T-helper 17 cell (primary cell): ENCODE data around the gene DOCK4. TPM values are rescaled to one million over a fixed set of nuclear protein-coding genes. Genes with fewer than 3 reads are reported as not detected.

Experiments
- ATAC-seq: fragments of 150-1000 bp; cut with Tn5 transposase; 2 replicates; pipeline ENCODE4 v1.10.0; 2021; ENCODE audit warnings: mild to moderate bottlenecking, moderate library complexity
- DNase-seq, 3 donors: peaks; one replicate each; pipeline versions ENCODE4 v3.0.0 to v3.0.0-alpha.2; 2020 to 2021
- H3K9me3 ChIP-seq: one replicate; pipeline ENCODE4 v1.7.0; 2013; ENCODE audit warnings: low read length, mild to moderate bottlenecking; ENCODE audit not compliant: control insufficient read depth, poor library complexity, severe bottlenecking
- H3K27ac Mint-ChIP-seq: one replicate; pipeline ENCODE4 v1.8.0; 2022; ENCODE audit warnings: mild to moderate bottlenecking, moderate library complexity, mixed read lengths
- H3K27me3 Mint-ChIP-seq: one replicate; pipeline ENCODE4 v1.8.0; 2022; ENCODE audit warnings: mixed read lengths
- H3K36me3 Mint-ChIP-seq: one replicate; pipeline ENCODE4 v1.8.0; 2022; ENCODE audit warnings: low read depth, mixed read lengths
- H3K4me1 Mint-ChIP-seq: one replicate; pipeline ENCODE4 v1.8.0; 2022; ENCODE audit warnings: mild to moderate bottlenecking, mixed read lengths
- H3K4me3 Mint-ChIP-seq: one replicate; pipeline ENCODE4 v1.8.0; 2022; ENCODE audit warnings: mild to moderate bottlenecking, moderate library complexity, mixed read lengths
- total RNA-seq, 4 donors: library from RNA in 2 of 4; stranded (reverse) in 2 of 4; gene quantifications; one replicate each; pipeline ENCODE4 v1.2.3 and lab custom pipeline; 2022 to 2026

The DOCK4 gene
- total RNA-seq, 2 donors from 2014 or later: 0.18 to 0.57 TPM

DNA sequence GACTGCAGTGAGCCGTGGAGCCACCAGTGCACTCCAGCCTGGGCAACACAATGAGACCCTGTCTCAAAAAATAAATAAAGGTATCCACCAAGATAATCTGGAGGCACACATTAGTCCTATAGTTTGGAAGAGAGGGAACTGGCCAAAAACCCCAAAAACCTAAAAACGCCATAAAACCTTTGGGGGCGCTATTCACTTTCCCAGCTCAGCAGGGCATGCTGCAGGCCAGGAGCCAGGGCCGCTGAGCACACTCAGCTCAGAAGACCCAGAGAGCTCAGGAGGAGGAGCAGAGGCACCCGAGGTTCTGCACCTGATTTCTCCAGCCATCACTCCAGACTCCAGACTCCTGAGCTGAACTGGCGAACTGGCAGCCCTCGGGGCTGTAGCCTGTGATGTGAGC, 476.7 kb downstream of the DOCK4 start:
- DNase-seq: no peak
- no peak overlapping the region for H3K27ac Mint-ChIP-seq

DNA sequence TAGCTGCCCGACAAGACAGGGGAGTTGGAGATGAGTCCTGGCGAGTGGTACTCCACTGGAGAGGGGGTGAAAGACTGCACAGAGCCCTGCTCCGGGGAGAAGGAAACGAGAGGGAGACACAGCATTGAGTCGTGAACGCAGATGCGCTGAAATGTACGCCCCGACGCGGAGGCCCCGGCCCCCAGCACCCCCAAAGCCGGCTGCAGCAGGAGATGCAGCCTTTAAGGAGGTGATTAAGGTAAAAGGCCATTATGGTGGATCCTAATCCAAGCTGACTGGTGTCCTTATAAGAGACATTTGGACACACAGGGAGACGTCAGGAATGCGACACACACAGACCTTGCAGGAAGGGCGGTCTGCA, 477.6 kb downstream of the DOCK4 start:
- Mint-ChIP-seq H3K27me3 (peaks cover 28% of the 10 kb centered on the region), H3K4me3 (no peak overlapping the region), H3K4me1 (no peaks in the 10 kb centered on the region), H3K27ac (no peak overlapping the region), H3K36me3 (no peaks in the 10 kb centered on the region)
- ATAC-seq: no peak
- no peaks in the 10 kb centered on the region for H3K9me3 ChIP-seq
- no peak for DNase-seq

More for the DNA sequence above, 476.7 kb downstream of the DOCK4 start:
- Mint-ChIP-seq H3K27me3 (peaks cover 24% of the 10 kb centered on the region), H3K36me3 (no peaks in the 10 kb centered on the region), H3K4me3 (no peak overlapping the region), H3K4me1 (no peaks in the 10 kb centered on the region)
- ATAC-seq: no peak
- no peaks in the 10 kb centered on the region for H3K9me3 ChIP-seq

DNA sequence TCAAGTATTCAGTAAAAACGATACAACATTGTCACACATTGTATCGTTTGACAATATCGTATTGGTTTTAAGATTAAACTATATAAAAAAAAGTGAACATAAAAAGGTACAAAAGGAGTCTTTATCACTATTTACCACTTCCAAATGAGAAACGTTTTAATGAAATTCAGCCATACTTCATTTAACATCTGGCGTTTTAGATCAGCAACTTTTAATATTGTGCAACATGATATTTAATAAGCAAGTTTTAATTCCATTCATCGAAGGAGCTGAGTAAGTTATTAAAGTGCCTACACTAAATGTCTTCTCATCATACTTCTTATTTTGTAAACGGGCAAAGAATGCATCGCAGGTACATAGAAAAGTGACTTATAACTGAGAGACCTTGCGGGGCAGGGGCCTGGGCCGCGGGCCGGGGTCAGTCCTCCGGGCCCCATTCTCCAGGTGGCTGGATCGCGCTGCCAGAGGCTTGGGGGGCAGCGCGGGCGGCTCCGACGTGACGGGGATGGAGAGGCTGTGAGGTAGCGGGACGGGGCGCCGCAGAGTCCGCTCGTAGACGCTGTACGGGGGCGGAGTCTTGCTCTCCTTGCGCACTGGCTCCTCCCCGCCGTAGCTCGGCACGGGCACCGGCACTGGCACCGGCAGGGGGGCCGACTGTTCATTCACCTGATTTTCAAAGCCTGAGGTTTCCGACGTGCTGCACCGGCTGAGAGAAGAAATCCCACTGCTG, 478.1 kb downstream of the DOCK4 start:
- Mint-ChIP-seq H3K27me3 (peaks cover 26% of the 10 kb centered on the region), H3K4me1 (no peaks in the 10 kb centered on the region), H3K36me3 (no peaks in the 10 kb centered on the region), H3K4me3 (no peak overlapping the region), H3K27ac (no peak overlapping the region)
- no peak for DNase-seq
- ATAC-seq: no peak
- no peaks in the 10 kb centered on the region for H3K9me3 ChIP-seq

DNA sequence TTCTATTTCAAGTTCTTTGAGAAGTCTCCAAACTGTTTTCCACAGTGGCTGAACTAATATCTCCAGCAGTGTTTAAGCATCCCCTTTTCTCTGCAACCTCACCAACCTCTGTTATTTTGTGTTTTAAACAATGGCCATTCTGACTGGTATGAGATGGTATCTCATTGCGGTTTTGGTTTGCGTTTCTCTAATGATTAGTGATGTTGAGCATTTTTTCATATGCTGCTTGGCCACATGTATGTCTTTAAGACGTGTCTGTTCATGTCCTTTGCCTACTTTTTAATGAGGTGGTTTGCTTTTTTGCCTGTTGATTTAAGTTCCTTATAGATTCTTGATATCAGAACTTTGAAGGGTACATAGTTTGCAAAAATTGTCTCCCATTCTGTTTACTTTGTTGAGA, 487.3 kb downstream of the DOCK4 start:
- Mint-ChIP-seq H3K36me3 (peaks cover 2% of the 10 kb centered on the region), H3K27me3 (peaks cover 7% of the 10 kb centered on the region), H3K4me3 (no peak overlapping the region), H3K4me1 (no peaks in the 10 kb centered on the region), H3K27ac (no peak overlapping the region)
- ATAC-seq: no peak
- no peaks in the 10 kb centered on the region for H3K9me3 ChIP-seq
- no peak for DNase-seq

DNA sequence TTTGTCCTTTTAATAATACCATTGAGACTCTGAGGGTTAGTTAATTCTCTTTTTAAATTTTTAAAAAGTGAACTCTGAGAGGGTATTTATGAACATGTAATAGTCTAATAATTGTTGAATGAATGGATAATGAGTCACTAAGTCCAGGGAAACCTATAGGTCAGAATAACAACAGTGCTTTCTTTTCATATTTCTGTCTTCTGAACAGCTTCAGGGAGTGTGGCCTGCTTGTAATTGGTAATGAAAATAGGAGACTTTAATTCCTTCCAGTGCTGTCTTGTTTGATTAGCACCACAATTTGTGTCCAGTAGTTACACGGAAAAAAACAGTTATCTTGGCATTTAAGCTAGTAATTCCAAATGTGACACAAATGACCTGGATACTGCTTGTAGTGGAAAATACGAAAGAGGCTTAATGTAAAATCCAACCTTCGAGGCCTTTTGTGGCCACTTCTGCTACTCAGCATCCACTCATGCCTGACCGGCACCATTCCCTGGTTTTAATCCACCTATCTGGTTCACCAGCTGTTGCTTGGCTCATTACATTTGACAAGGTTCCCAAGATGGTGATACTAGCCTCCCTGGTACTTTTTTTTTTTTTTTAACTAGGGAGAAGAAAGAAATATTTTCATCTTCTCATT, 494.7 kb downstream of the DOCK4 start:
- H3K4me3 Mint-ChIP-seq: no peak overlapping the region
- H3K4me1 Mint-ChIP-seq: no peaks in the 10 kb centered on the region
- no peak for ATAC-seq
- H3K36me3 Mint-ChIP-seq: no peaks in the 10 kb centered on the region
- H3K27me3 Mint-ChIP-seq: peaks cover 15% of the 10 kb centered on the region
- H3K27ac Mint-ChIP-seq: no peak overlapping the region
- DNase-seq: no peak
- H3K9me3 ChIP-seq: no peaks in the 10 kb centered on the region

DNA sequence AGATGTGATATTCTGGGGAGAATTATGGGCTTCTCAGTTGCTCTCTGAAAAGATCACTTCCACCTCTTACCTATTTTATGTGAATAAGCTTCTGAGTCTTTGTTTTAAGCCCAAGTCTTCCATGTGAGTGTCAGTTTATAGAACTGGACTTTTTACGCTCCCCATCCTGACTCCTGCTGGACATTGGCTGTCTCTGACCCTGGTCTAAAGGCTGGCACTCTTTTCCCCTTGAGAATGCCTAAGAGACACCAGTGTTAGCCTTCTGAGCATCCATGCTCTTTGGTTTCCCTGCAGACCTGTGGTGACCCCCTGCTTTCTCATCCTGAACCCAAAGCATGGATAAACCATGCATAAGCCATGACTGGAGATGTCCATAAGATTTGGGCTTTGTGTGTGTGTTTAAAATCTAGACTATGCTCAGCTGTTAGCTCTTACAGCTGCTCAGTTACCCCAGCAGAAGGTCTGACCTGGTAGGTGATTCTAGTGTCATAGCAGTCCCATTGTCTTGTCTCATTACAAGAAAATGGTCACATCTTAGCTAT, 495.3 kb downstream of the DOCK4 start:
- no peaks in the 10 kb centered on the region for H3K36me3 Mint-ChIP-seq
- H3K4me1 Mint-ChIP-seq: no peaks in the 10 kb centered on the region
- ATAC-seq (no peak), DNase-seq (no peak)
- no peaks in the 10 kb centered on the region for H3K9me3 ChIP-seq
- H3K27ac Mint-ChIP-seq: no peak overlapping the region
- no peak overlapping the region for H3K4me3 Mint-ChIP-seq
- peaks cover 17% of the 10 kb centered on the region for H3K27me3 Mint-ChIP-seq

DNA sequence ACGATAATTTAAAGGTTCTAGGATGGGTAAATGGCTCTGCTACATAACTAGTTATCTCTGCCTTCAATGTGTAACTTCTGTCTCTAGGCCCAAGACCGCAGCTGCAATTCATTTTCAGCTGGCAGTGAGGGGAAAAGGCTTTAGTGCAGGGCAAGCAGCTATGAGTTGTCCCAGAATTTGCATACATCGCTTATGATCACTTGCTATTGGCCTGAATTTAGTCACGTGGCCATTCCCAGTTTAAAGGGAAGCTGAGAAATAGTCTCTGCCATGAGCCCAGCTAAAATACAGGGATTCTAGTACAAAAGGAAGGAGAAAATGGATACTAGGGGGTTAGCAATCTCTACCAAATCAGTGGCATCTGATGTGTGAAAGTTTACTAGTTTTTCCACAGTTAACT, 498.1 kb downstream of the DOCK4 start:
- ATAC-seq: no peak
- no peak overlapping the region for H3K4me3 Mint-ChIP-seq
- H3K27me3 Mint-ChIP-seq: peaks cover 13% of the 10 kb centered on the region
- no peaks in the 10 kb centered on the region for H3K4me1 Mint-ChIP-seq
- H3K9me3 ChIP-seq: no peaks in the 10 kb centered on the region
- no peak overlapping the region for H3K27ac Mint-ChIP-seq
- no peaks in the 10 kb centered on the region for H3K36me3 Mint-ChIP-seq
- DNase-seq: no peak

DNA sequence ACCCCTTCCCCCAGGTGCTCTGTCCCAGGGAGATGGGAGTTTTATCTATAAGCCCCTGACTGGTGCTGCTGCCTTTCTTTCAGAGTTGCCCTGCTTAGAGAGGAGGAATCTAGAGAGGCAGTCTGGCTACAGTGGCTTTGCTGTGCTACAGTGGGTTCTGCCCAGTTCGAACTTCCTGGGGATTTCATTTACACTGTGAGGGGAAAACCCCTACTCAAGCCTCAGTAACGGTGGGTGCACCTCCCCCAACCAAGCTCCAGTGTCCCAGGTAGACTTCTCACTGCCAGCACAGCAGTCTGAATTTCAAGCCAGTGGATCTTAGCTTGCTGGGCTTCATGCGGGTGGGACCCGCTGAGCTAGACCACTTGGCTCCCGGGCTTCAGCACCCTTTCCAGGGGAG, 500.4 kb downstream of the DOCK4 start:
- H3K36me3 Mint-ChIP-seq: no peaks in the 10 kb centered on the region
- no peak for DNase-seq
- no peak overlapping the region for H3K4me3 Mint-ChIP-seq
- H3K27ac Mint-ChIP-seq: no peak overlapping the region
- peaks cover 5% of the 10 kb centered on the region for H3K27me3 Mint-ChIP-seq
- no peaks in the 10 kb centered on the region for H3K4me1 Mint-ChIP-seq
- H3K9me3 ChIP-seq: no peaks in the 10 kb centered on the region
- no peak for ATAC-seq

DNA sequence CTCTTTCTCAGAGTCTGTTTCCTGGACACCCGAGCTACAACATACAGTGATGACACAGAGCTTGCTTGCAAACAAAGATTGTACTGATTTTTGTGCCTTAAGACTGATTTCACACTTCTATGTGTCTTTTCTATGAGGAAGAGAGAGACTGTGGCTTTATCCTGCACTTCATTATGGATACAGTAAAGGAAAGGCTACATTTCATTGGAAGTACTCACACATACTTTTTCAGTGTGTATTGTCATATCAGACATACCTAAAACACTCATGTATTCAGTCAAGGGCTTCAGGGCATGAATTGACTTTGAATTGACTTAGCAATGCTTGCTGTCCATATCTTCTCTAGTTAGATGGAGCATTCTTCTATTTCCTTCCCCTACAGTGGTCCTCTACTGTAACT, 508.4 kb downstream of the DOCK4 start:
- Mint-ChIP-seq H3K4me3 (no peak overlapping the region), H3K27me3 (no peaks in the 10 kb centered on the region), H3K36me3 (no peaks in the 10 kb centered on the region), H3K4me1 (no peaks in the 10 kb centered on the region), H3K27ac (no peak overlapping the region)
- DNase-seq: no peak
- H3K9me3 ChIP-seq: no peaks in the 10 kb centered on the region
- no peak for ATAC-seq

DNA sequence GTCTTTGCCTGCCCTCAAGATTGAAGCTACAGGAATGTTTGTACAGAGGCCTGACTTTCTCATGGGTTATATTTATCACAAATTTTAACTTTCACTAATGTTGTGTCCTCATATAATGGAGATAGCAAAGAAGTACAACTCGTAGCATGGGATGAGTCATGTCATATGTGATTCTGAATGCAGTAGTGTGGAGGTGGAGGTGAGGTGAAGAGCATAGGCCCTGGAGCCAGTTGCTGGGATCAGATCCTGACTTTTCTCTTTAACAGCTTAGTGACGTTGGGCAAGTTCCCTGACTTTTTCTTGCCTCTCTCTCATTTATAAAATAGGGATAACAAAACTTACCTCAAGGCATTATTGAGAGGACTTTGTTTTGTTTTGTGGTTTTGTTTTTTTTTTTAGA, 511.8 kb downstream of the DOCK4 start:
- Mint-ChIP-seq H3K36me3 (no peaks in the 10 kb centered on the region), H3K4me1 (no peaks in the 10 kb centered on the region)

DNA sequence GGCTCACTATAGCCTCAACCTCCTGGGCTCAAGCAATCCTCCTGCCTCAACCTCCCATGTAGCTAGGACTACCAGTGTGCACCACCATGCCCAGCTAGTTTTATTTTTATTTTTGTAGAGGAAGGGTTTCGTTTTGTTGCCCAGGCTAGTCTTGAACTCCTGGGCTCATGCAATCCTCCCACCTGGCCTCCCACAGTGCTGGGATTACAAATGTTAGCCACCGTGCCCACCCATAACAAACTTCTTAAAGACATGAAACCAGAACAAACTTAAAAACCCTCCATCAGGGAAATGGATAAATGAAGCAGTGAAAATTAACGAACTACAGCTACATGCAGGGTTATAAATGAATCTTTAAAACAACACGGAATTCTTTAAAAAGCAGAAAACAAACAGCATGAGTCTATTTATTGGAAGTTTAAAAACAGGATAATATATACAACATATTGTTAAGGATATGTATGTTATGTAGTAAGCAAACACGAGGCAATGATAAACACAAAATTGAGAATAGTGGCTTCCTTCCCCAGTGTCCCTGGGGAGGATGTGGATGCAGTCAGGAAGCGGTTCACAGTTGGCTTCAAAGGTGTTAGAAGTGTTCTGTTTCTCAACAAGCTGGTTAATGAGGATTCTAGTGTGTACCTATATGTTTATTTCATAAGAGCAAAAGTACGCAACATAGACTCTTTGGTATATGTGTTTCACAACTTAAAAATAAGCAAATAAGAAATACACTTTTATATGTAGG, 515.7 kb downstream of the DOCK4 start:
- Mint-ChIP-seq H3K4me1 (no peaks in the 10 kb centered on the region), H3K27ac (no peak overlapping the region), H3K4me3 (no peak overlapping the region), H3K36me3 (no peaks in the 10 kb centered on the region), H3K27me3 (peaks cover 18% of the 10 kb centered on the region)
- ATAC-seq (no peak), DNase-seq (no peak)
- H3K9me3 ChIP-seq: no peaks in the 10 kb centered on the region

More for the DNA sequence above, 511.8 kb downstream of the DOCK4 start:
- Mint-ChIP-seq H3K27ac (no peak overlapping the region), H3K4me3 (no peak overlapping the region), H3K27me3 (no peaks in the 10 kb centered on the region)
- ATAC-seq: no peak
- no peak for DNase-seq
- no peaks in the 10 kb centered on the region for H3K9me3 ChIP-seq

DNA sequence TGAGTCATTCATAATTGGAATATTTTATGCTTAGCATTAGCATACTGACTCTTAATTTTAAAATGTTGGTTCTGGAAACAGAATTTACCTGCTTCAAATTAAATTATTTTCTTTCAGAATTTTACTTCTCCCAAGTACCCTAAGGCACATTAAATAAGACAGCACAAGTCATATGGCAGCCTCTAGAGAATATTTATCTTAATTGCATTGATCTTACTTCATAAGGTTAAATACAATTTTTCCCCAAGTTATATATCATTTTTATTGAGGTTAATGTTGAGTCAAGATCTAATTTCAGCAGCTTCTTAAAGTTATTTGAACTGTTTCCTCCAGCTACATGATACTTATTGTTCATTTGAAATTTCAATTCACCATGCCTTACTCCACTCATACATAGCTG, 520.9 kb downstream of the DOCK4 start:
- Mint-ChIP-seq H3K27ac (no peak overlapping the region), H3K4me1 (no peaks in the 10 kb centered on the region), H3K36me3 (no peaks in the 10 kb centered on the region), H3K27me3 (peaks cover 33% of the 10 kb centered on the region), H3K4me3 (no peak overlapping the region)
- H3K9me3 ChIP-seq: no peaks in the 10 kb centered on the region
- DNase-seq (no peak), ATAC-seq (no peak)

DNA sequence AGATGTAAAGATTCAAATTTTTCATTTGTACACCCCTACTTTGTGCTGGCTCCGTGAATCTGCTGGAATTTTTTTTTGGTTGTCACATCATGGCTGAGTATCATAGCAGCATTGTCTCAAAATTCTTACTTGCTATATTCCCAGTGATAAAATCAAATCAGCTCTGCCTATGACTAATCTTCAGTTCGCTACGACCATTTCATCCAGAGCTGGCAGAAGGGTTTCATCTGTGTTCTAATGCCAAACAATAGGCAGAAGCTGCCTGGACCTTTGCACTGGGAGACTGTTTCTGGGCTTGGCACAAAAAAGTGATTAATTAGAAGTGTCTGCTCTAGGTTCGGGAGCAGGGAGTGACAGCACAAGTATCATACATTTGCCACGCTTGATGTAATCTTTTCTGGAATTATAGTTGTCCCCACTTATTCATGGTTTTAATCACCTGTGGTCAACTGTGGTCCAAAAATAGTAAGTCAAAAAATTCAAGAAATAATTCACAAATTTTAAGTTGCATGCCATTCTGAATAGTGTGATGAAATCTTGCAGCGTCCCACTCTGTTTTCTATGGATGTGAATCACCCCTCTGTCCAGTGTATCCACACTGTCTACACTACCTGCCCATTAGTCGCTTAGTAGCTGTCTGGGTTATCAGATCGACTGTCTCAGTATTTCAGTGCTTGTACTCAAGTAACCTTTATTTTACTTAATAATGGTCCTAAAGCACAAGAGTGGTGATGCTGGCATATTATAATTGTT, 523.4 kb downstream of the DOCK4 start:
- ATAC-seq: no peak
- Mint-ChIP-seq H3K27me3 (peaks cover 39% of the 10 kb centered on the region), H3K4me3 (no peak overlapping the region), H3K4me1 (peaks cover 3% of the 10 kb centered on the region), H3K36me3 (no peaks in the 10 kb centered on the region), H3K27ac (no peak overlapping the region)
- no peaks in the 10 kb centered on the region for H3K9me3 ChIP-seq
- DNase-seq: no peak
